ENCODE results near the gene TNIK.

DNA sequence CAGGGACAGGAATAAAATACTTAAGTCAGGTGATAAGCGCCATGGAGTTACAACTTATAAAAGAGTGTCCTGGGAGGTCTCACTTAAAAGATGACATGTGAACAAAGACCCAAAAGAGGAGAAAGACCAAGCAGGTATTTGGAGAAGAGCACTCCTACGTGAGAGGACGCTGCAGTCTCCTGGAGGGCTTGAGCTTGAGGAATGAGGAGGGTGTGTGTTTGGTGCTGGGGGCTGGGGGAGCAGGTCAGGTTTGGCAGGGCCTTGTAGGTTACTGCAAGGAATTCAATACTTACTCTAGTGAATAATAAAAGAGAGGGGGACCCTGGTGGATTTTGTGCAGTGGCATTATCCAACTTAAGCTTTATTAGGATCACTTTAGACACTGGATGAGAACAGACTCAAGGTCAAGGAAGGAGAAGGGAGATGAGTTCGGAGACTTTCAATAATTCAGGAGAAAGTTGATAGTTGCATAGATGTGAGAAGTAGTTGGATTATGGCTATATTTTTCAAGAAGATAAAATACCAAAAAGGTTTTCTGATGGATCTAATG, 32.4 kb downstream of the TNIK start:
- no peak for TF ChIP-seq POLR2A (IDR thresholded peaks at IDR 0.05; ENCODE audit: extremely low read depth, insufficient read length)
- TF ChIP-seq, protein P1, sequence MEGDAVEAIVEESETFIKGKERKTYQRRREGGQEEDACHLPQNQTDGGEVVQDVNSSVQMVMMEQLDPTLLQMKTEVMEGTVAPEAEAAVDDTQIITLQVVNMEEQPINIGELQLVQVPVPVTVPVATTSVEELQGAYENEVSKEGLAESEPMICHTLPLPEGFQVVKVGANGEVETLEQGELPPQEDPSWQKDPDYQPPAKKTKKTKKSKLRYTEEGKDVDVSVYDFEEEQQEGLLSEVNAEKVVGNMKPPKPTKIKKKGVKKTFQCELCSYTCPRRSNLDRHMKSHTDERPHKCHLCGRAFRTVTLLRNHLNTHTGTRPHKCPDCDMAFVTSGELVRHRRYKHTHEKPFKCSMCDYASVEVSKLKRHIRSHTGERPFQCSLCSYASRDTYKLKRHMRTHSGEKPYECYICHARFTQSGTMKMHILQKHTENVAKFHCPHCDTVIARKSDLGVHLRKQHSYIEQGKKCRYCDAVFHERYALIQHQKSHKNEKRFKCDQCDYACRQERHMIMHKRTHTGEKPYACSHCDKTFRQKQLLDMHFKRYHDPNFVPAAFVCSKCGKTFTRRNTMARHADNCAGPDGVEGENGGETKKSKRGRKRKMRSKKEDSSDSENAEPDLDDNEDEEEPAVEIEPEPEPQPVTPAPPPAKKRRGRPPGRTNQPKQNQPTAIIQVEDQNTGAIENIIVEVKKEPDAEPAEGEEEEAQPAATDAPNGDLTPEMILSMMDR (IDR thresholded peaks at IDR 0.05; ENCODE audit: low read depth, low read length), result no peak
- TF ChIP-seq, protein P2, sequence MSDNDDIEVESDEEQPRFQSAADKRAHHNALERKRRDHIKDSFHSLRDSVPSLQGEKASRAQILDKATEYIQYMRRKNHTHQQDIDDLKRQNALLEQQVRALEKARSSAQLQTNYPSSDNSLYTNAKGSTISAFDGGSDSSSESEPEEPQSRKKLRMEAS (IDR thresholded peaks at IDR 0.05; ENCODE audit: low read depth, low read length), result no peak

Measured in NB4 (cell line).